Hindlimb muscle (tissue), 1 donor: ENCODE measurements around the gene FOXP1. TPM values are rescaled to one million over a fixed set of nuclear protein-coding genes. Genes with fewer than 3 reads are reported as not detected.

Experiments
- DNase-seq: peaks from one replicate; pipeline ENCODE4 v3.0.0-alpha.2; 2013
- polyA plus RNA-seq: library from polyadenylated mRNA; unstranded; fragments of 120-200 nt; gene quantifications from one replicate; pipeline ENCODE4 v1.2.1, GENCODE V29; 2013; ENCODE audit not compliant: insufficient read length

Gene FOXP1
- polyA plus RNA-seq, 1 donor = 18.2 TPM

GRCh38 chr3:71228156-71228866, 355.2 kb downstream of the FOXP1 start:
- DNase-seq = no peak

- DNase-seq = no peak
Measured at GRCh38 chr3:71227270-71227661, 356.3 kb downstream of the FOXP1 start.

GRCh38 chr3:71226565-71227269, 356.8 kb downstream of the FOXP1 start:
- no peak for DNase-seq

GRCh38 chr3:71225951-71226564, 357.5 kb downstream of the FOXP1 start:
- no peak for DNase-seq

- DNase-seq = no peak
Measured at GRCh38 chr3:71225002-71225684, 358.4 kb downstream of the FOXP1 start.

GRCh38 chr3:71219744-71220638, 363.5 kb downstream of the FOXP1 start:
- DNase-seq = no peak

- no peak for DNase-seq
Measured at GRCh38 chr3:71218508-71218907, 365.0 kb downstream of the FOXP1 start.

- no peak for DNase-seq
Measured at GRCh38 chr3:71217640-71218222, 365.8 kb downstream of the FOXP1 start.

- DNase-seq = no peak
Measured at GRCh38 chr3:71215351-71215750, 368.2 kb downstream of the FOXP1 start.

GRCh38 chr3:71214797-71215196, 368.7 kb downstream of the FOXP1 start:
- DNase-seq = no peak

- no peak for DNase-seq
Measured at GRCh38 chr3:71214016-71214415, 369.5 kb downstream of the FOXP1 start.

- no peak for DNase-seq
Measured at GRCh38 chr3:71211083-71211482, 372.4 kb downstream of the FOXP1 start.

- no peak for DNase-seq
Measured at GRCh38 chr3:71210257-71211007, 373.1 kb downstream of the FOXP1 start.

- no peak for DNase-seq
Measured at GRCh38 chr3:71208211-71209095, 375.1 kb downstream of the FOXP1 start.

GRCh38 chr3:71207632-71208031, 375.9 kb downstream of the FOXP1 start:
- no peak for DNase-seq

- no peak for DNase-seq
Measured at GRCh38 chr3:71206305-71207165, 377.0 kb downstream of the FOXP1 start.

GRCh38 chr3:71203727-71204488, 379.6 kb downstream of the FOXP1 start:
- DNase-seq = no peak
